ENCODE measurements around the gene WDPCP. TPM values are rescaled to one million over a fixed set of nuclear protein-coding genes. Genes with fewer than 3 reads are reported as not detected.
"Not testable (repeated sequence)": the region's sequence is repeated elsewhere in the genome, so short reads cannot be mapped to it uniquely, and the experiment has no call there.

The WDPCP gene, protein sequence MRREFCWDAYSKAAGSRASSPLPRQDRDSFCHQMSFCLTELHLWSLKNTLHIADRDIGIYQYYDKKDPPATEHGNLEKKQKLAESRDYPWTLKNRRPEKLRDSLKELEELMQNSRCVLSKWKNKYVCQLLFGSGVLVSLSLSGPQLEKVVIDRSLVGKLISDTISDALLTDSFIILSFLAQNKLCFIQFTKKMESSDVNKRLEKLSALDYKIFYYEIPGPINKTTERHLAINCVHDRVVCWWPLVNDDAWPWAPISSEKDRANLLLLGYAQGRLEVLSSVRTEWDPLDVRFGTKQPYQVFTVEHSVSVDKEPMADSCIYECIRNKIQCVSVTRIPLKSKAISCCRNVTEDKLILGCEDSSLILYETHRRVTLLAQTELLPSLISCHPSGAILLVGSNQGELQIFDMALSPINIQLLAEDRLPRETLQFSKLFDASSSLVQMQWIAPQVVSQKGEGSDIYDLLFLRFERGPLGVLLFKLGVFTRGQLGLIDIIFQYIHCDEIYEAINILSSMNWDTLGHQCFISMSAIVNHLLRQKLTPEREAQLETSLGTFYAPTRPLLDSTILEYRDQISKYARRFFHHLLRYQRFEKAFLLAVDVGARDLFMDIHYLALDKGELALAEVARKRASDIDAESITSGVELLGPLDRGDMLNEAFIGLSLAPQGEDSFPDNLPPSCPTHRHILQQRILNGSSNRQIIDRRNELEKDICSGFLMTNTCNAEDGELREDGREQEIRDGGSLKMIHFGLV
- total RNA-seq: 6.0 and 8.9 TPM in 2 replicates

GRCh38 chr2:63588385-63589147 lies at the start of gene WDPCP, which contains the start of gene MDH1:
TSS of gene WDPCP (minus strand) at chr2:63588477. CDS start at chr2:63588271, 206 bp downstream.
TSS of gene MDH1 (plus strand) at chr2:63588963. CDS start at chr2:63589044, 81 bp downstream.
- Mint-ChIP-seq H3K36me3 (ENCODE audit: low read depth) (peaks cover 8% of the 10 kb centered on the region), H3K27ac (peak within 1 kb of the TSS; percentile 92), H3K4me1 (peaks cover 32% of the 10 kb centered on the region), H3K9me3 (no peaks in the 10 kb centered on the region), H3K27me3 (no peaks in the 10 kb centered on the region), H3K4me3 (peak within 1 kb of the TSS; percentile 98)
- intact Hi-C loops (cut with micrococcal nuclease): loop anchor here (1.0 to 5.0 kb wide), 7 partner anchors 253 to 1700 kb away; partner anchors contain the start of genes CCT4, EHBP1, RAB1A and UGP2
- peak; percentile 97 for DNase-seq

GRCh38 chr2:63632382-63632781 lies 44.1 kb upstream of the WDPCP start:
- H3K27ac Mint-ChIP-seq: no peak overlapping the region
- H3K4me1 Mint-ChIP-seq: no peaks in the 10 kb centered on the region
- intact Hi-C loops (cut with micrococcal nuclease): no loop called here
- no peak for DNase-seq
- H3K36me3 Mint-ChIP-seq (ENCODE audit: low read depth): no peaks in the 10 kb centered on the region
- H3K9me3 Mint-ChIP-seq: peaks cover 30% of the 10 kb centered on the region
- no peak overlapping the region for H3K4me3 Mint-ChIP-seq
- H3K27me3 Mint-ChIP-seq: peaks cover 4% of the 10 kb centered on the region

DNA sequence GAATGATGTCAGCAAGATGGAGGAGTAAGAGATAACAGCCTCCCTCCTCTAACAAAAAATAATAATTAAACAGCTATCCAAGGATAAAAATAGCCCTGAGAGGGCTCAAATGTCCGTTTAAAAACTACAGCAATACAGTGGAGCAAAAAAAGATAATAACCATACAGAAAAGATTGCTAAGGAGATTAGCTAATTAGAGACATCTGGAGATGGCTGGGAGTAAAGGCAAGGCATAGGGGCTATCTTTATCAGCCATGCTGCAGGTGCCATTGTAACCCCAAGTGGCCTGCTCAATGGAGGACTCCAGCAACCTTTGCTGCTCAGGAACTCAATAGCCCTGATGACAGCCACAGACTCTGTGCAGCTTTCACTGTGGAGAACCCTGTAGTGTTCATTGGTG lies 43.2 kb upstream of the WDPCP start:
- no peaks in the 10 kb centered on the region for H3K36me3 Mint-ChIP-seq (ENCODE audit: low read depth)
- no peak overlapping the region for H3K27ac Mint-ChIP-seq
- H3K9me3 Mint-ChIP-seq: peaks cover 27% of the 10 kb centered on the region
- H3K27me3 Mint-ChIP-seq: peaks cover 3% of the 10 kb centered on the region
- no peak for DNase-seq
- H3K4me1 Mint-ChIP-seq: no peaks in the 10 kb centered on the region
- intact Hi-C loops (cut with micrococcal nuclease): no loop called here
- no peak overlapping the region for H3K4me3 Mint-ChIP-seq

- H3K9me3 Mint-ChIP-seq: peaks cover 23% of the 10 kb centered on the region
- intact Hi-C loops (cut with micrococcal nuclease): no loop called here
- peaks cover 11% of the 10 kb centered on the region for H3K27me3 Mint-ChIP-seq
- no peaks in the 10 kb centered on the region for H3K4me1 Mint-ChIP-seq
- no peak overlapping the region for H3K27ac Mint-ChIP-seq
- no peak for DNase-seq
- H3K4me3 Mint-ChIP-seq: no peak overlapping the region
- H3K36me3 Mint-ChIP-seq (ENCODE audit: low read depth): no peaks in the 10 kb centered on the region
Observed at GRCh38 chr2:63628403-63628942, 40.2 kb upstream of the WDPCP start.

- no peak for DNase-seq
- H3K4me3 Mint-ChIP-seq: no peak overlapping the region
- H3K27me3 Mint-ChIP-seq: peaks cover 11% of the 10 kb centered on the region
- no peaks in the 10 kb centered on the region for H3K4me1 Mint-ChIP-seq
- H3K9me3 Mint-ChIP-seq: peaks cover 20% of the 10 kb centered on the region
- H3K27ac Mint-ChIP-seq: no peak overlapping the region
- intact Hi-C loops (cut with micrococcal nuclease): no loop called here
- no peaks in the 10 kb centered on the region for H3K36me3 Mint-ChIP-seq (ENCODE audit: low read depth)
Observed at GRCh38 chr2:63627866-63628265, 39.6 kb upstream of the WDPCP start.

GRCh38 chr2:63623763-63624162 lies 35.5 kb upstream of the WDPCP start:
- H3K9me3 Mint-ChIP-seq; H3K27me3 Mint-ChIP-seq; intact Hi-C loops (cut with micrococcal nuclease); H3K4me1 Mint-ChIP-seq; H3K36me3 Mint-ChIP-seq (ENCODE audit: low read depth); H3K27ac Mint-ChIP-seq; H3K4me3 Mint-ChIP-seq; DNase-seq: not testable (repeated sequence)

DNA sequence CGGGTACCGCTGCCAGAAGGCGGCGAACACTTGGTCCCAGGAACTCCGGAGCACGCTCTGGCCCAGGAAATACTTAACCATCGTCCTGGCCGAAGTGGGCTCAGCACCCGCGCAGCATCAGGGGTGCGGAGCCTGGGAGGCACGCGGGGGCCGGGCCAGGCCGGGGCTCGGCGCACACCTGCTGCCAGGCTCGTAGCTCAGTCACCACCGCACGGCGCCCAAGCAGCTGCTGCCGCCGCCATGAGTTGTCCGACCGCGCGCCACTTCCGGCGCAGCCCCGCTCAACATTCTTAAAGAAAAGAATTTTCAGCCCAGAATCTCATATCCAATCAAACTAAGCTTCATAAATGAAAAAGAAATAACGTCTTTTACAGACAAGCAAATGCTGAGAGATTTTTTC lies 34.5 kb upstream of the WDPCP start:
- Mint-ChIP-seq H3K27ac (no peak overlapping the region), H3K9me3 (peaks cover 9% of the 10 kb centered on the region), H3K4me1 (no peaks in the 10 kb centered on the region), H3K36me3 (ENCODE audit: low read depth) (no peaks in the 10 kb centered on the region), H3K4me3 (no peak overlapping the region), H3K27me3 (peaks cover 9% of the 10 kb centered on the region)
- intact Hi-C loops (cut with micrococcal nuclease): no loop called here
- no peak for DNase-seq

DNA sequence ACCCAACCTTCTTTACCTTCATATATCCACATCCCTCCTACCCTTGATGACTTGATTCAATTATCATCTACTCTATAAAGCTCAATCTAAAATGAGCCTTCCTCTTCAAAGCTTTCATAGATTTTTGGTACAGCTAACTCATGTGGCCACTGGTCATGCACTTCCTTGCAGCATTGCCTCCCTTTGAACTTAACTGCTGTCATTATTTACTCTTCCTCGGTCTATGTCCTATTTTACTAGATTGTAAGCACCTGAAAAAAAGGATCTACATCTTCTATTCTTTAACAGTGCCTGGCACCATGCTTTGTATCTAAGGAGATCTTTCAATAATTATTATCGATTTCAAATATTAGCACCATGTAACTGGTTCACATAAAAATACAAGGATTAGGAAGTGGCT lies 31.1 kb upstream of the WDPCP start:
- no peak overlapping the region for H3K27ac Mint-ChIP-seq
- intact Hi-C loops (cut with micrococcal nuclease): no loop called here
- H3K36me3 Mint-ChIP-seq (ENCODE audit: low read depth): no peaks in the 10 kb centered on the region
- peaks cover 14% of the 10 kb centered on the region for H3K27me3 Mint-ChIP-seq
- no peaks in the 10 kb centered on the region for H3K9me3 Mint-ChIP-seq
- no peak overlapping the region for H3K4me3 Mint-ChIP-seq
- no peaks in the 10 kb centered on the region for H3K4me1 Mint-ChIP-seq
- DNase-seq: no peak

- Mint-ChIP-seq H3K36me3 (ENCODE audit: low read depth) (no peaks in the 10 kb centered on the region), H3K27me3 (peaks cover 23% of the 10 kb centered on the region), H3K4me1 (no peaks in the 10 kb centered on the region), H3K9me3 (no peaks in the 10 kb centered on the region), H3K4me3 (no peak overlapping the region), H3K27ac (no peak overlapping the region)
- intact Hi-C loops (cut with micrococcal nuclease): no loop called here
- no peak for DNase-seq
Observed at GRCh38 chr2:63617366-63617765, 29.1 kb upstream of the WDPCP start.

DNA sequence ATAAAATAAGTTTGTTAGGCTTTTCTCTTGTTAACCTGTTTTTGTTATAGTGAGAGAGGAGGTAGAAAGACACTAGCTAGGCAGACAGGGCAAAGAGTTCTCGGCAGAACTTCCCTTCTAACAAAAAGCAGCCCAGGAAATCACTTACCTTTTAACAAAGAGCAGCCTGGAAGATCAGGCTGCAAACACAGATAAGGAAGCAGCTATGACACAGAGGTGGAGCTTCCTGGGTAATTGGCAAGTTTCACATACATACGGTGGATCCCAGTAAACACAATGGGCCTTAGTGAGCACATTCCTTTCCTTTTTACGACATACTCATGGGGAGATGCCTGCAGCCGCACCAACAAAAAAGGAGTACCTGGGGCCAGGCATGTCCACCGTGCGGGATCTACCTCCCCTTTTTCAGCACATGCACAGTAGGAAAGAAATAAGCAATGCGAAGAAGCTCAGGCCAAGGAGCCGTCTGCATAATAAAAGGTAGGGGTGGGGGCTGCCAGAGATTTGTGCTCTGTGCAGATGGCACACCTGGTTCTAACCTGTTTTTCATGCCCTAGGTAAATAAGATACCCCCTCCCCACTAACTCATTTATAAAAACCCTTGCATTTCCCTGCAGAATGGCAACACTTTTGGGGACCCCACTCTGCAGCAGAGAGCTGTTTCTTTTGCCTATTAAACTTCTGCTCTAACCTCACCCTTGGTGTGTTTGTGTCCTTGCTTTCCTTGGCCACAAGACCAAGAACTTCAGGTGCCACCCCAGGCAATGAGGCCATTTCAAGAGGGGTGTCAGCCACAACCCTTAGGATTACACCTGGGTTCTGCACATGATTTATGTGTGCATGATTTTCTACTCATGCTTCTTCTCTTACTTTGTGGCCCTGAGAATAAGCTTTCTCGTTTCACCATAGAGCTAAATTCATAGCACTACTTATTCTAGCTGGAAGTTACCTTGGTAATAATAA lies 27.0 kb upstream of the WDPCP start:
- H3K27me3 Mint-ChIP-seq: peaks cover 25% of the 10 kb centered on the region
- H3K27ac Mint-ChIP-seq: no peak overlapping the region
- no peaks in the 10 kb centered on the region for H3K4me1 Mint-ChIP-seq
- H3K4me3 Mint-ChIP-seq: no peak overlapping the region
- intact Hi-C loops (cut with micrococcal nuclease): no loop called here
- H3K9me3 Mint-ChIP-seq: no peaks in the 10 kb centered on the region
- H3K36me3 Mint-ChIP-seq (ENCODE audit: low read depth): no peaks in the 10 kb centered on the region
- DNase-seq: no peak

- H3K4me1 Mint-ChIP-seq: no peaks in the 10 kb centered on the region
- no peak overlapping the region for H3K4me3 Mint-ChIP-seq
- H3K9me3 Mint-ChIP-seq: no peaks in the 10 kb centered on the region
- H3K27ac Mint-ChIP-seq: no peak overlapping the region
- H3K27me3 Mint-ChIP-seq: peaks cover 25% of the 10 kb centered on the region
- H3K36me3 Mint-ChIP-seq (ENCODE audit: low read depth): no peaks in the 10 kb centered on the region
- intact Hi-C loops (cut with micrococcal nuclease): no loop called here
- DNase-seq: no peak
Observed at GRCh38 chr2:63614448-63614968, 26.2 kb upstream of the WDPCP start.

DNA sequence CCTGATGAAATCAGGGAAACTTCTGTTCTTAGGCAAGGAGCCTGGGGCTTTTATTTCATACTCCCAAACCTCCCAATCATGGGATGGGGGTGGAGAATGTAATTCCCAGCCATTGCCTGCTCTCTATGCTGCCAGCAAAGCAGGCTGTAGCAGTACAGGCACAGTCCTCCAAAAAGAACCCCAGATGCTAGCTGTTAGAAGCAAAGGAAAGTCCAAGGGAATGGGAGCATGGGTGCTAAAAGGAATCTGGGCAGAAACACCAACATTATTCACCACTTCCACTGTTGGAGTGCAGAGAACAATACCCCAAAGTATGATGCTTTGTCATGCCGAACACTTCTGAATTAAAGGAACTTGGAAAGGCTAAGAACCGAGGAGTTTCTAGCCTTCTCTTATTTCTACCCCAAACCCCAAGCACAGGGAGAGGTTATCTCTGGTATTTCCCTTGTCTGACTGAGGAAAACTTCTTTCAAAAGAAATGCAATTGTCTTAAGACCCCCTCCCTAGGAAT lies 25.2 kb upstream of the WDPCP start:
- Mint-ChIP-seq H3K27ac (no peak overlapping the region), H3K4me1 (no peaks in the 10 kb centered on the region), H3K36me3 (ENCODE audit: low read depth) (no peaks in the 10 kb centered on the region), H3K27me3 (peaks cover 25% of the 10 kb centered on the region), H3K4me3 (no peak overlapping the region), H3K9me3 (no peaks in the 10 kb centered on the region)
- intact Hi-C loops (cut with micrococcal nuclease): no loop called here
- no peak for DNase-seq

Data from activated CD4-positive, alpha-beta T cell treated with anti-CD3 and anti-CD28 coated beads, Interleukin-2, amount 10 ng/mL, durations not matched to agents 24 days and 14 days (primary cell).